Esophagus squamous epithelium (tissue), 4 donors: ENCODE results near the gene MAST3.

Experiments
- POLR2A ChIP-seq, 4 donors: fragments of 450-650 bp; IDR thresholded peaks; one replicate each; pipeline ENCODE4 v1.6.1; 2017; ENCODE audit warnings: antibody characterized with exemption in 4 of 4, mild to moderate bottlenecking in 4 of 4, moderate library complexity in 3 of 4
- TF ChIP-seq, protein P1 (sequence below), 6 experiments: fragments of 450-650 bp in 4 of 6; fragments of 200-600 bp in 2 of 6; sonication (generic) in 2 of 6; IDR thresholded peaks; one replicate each; pipeline ENCODE4 v1.5.1; 2016 to 2019; ENCODE audit warnings: antibody characterized with exemption in 6 of 6, mild to moderate bottlenecking in 4 of 6, moderate library complexity in 4 of 6

DNA sequence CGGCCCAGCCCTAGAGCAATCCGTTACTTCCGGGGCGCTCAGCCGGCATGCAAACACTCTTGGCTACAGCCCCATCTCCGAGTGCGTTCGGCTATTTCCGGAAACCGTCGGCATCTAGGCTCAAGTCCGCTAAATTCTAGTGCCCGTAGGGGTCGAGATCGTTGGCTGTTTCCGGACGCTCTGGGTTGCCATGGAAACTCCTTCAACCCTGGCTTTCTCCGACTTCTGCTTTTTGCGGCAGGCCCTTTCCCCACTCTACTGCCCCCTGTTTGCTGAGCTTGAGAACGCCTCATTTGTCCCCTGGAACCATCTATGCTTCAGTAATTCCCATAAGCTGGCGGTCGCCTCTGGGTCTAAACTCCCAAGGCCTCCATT is 54.9 kb downstream of the MAST3 start:
- TF ChIP-seq, protein P1, sequence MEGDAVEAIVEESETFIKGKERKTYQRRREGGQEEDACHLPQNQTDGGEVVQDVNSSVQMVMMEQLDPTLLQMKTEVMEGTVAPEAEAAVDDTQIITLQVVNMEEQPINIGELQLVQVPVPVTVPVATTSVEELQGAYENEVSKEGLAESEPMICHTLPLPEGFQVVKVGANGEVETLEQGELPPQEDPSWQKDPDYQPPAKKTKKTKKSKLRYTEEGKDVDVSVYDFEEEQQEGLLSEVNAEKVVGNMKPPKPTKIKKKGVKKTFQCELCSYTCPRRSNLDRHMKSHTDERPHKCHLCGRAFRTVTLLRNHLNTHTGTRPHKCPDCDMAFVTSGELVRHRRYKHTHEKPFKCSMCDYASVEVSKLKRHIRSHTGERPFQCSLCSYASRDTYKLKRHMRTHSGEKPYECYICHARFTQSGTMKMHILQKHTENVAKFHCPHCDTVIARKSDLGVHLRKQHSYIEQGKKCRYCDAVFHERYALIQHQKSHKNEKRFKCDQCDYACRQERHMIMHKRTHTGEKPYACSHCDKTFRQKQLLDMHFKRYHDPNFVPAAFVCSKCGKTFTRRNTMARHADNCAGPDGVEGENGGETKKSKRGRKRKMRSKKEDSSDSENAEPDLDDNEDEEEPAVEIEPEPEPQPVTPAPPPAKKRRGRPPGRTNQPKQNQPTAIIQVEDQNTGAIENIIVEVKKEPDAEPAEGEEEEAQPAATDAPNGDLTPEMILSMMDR (IDR thresholded peaks at IDR 0.05), result peak; percentile 50 to 81 (median 68)
- no peak for TF ChIP-seq POLR2A (IDR thresholded peaks at IDR 0.05)
